MM.1S (cell line): Measurements from ENCODE around the gene DLGAP1.

Experiments
- CTCF ChIP-seq: fragments of 300-600 bp; sonication (generic); IDR thresholded peaks from 2 replicates; pipeline ENCODE4 v1.5.1; 2016; ENCODE audit warnings: antibody characterized with exemption, low read length, mixed read lengths
- EZH2 ChIP-seq: fragments of 300-600 bp; sonication (generic); optimal IDR thresholded peaks from 2 replicates; pipeline ENCODE3; 2017; ENCODE audit warnings: low read depth, mild to moderate bottlenecking, antibody characterized with exemption, low read length, mixed read lengths

GRCh38 chr18:3468066-3468705 lies 986.9 kb downstream of the DLGAP1 start:
- TF ChIP-seq CTCF (no peak), EZH2 (no peak)
